PC-3 (cell line): Measurements from ENCODE around the gene TSPAN9.

Experiments used
- CTCF ChIP-seq: fragments of 300-600 bp; sonication (generic); conservative IDR thresholded peaks from 2 replicates; pipeline ENCODE4 v1.5.1; 2017; ENCODE audit warnings: antibody characterized with exemption, low read depth, mild to moderate bottlenecking, low read length
- EZH2 ChIP-seq: fragments of 300-600 bp; sonication (generic); IDR thresholded peaks from one replicate; pipeline ENCODE4 v1.6.1; 2017; ENCODE audit warnings: antibody characterized with exemption, mild to moderate bottlenecking, low read length; ENCODE audit not compliant: unreplicated experiment

GRCh38 chr12:3185260-3185870 lies 108.2 kb downstream of the TSPAN9 start:
- TF ChIP-seq CTCF (no peak), EZH2 (no peak)
